Dedifferentiated amniotic fluid mesenchymal stem cell (primary cell): Measurements from ENCODE around the gene DHRS13.
"Not testable (repeated sequence)": the region's sequence is repeated elsewhere in the genome, so short reads cannot be mapped to it uniquely, and the experiment has no call there.

Experiments used
- DNase-seq: peaks from one replicate; pipeline ENCODE4 v3.0.0-alpha.2; 2016; ENCODE audit errors: extremely low spot score

Gene DHRS13

GRCh38 chr17:28882154-28882895 lies 20.6 kb downstream of the DHRS13 start:
- no peak for DNase-seq

- DNase-seq, result no peak
Measured at GRCh38 chr17:28881533-28882056, 21.3 kb downstream of the DHRS13 start.

GRCh38 chr17:28880572-28880945 lies 22.3 kb downstream of the DHRS13 start:
- DNase-seq, result no peak

GRCh38 chr17:28879886-28880571 lies 22.9 kb downstream of the DHRS13 start:
- DNase-seq, result no peak

GRCh38 chr17:28878981-28879380 lies 23.9 kb downstream of the DHRS13 start:
- DNase-seq, result no peak

- DNase-seq, result no peak
Measured at GRCh38 chr17:28878158-28878910, 24.5 kb downstream of the DHRS13 start.

GRCh38 chr17:28877150-28877711 lies 25.6 kb downstream of the DHRS13 start:
- not testable (repeated sequence) for DNase-seq

GRCh38 chr17:28875848-28876550 lies 26.9 kb downstream of the DHRS13 start:
- DNase-seq, result no peak

GRCh38 chr17:28874750-28875149 lies 28.1 kb downstream of the DHRS13 start:
- no peak for DNase-seq

- DNase-seq, result no peak
Measured at GRCh38 chr17:28873839-28874238, 29.0 kb downstream of the DHRS13 start.

GRCh38 chr17:28871056-28871579 lies 31.8 kb downstream of the DHRS13 start:
- DNase-seq, result no peak

GRCh38 chr17:28867276-28867675 lies 35.6 kb downstream of the DHRS13 start:
- no peak for DNase-seq

GRCh38 chr17:28865946-28866752 lies 36.7 kb downstream of the DHRS13 start:
- no peak for DNase-seq

GRCh38 chr17:28864991-28865849 lies 37.7 kb downstream of the DHRS13 start:
- no peak for DNase-seq

GRCh38 chr17:28863953-28864352 lies 38.9 kb downstream of the DHRS13 start:
- no peak for DNase-seq

- no peak for DNase-seq
Measured at GRCh38 chr17:28862561-28862960, 40.3 kb downstream of the DHRS13 start.

GRCh38 chr17:28861393-28862203 lies 41.3 kb downstream of the DHRS13 start:
- DNase-seq, result no peak

GRCh38 chr17:28860363-28860808 lies 42.5 kb downstream of the DHRS13 start:
- no peak for DNase-seq
